A549 (cell line): ENCODE measurements around the gene PCNX3. TPM values are rescaled to one million over a fixed set of nuclear protein-coding genes. Genes with fewer than 3 reads are reported as not detected.

ENCODE experiments used
- ATAC-seq, 2 experiments: fragments of 200-7000 bp in 1 of 2; fragments of >200 bp in 1 of 2; cut with Nextera tagmentation in 1 of 2; cut with Tn5 transposase in 1 of 2; 3 replicates each; pipeline versions ENCODE4 v1.8.0 to v1.9.1; 2018 to 2020; ENCODE audit warnings: mild to moderate bottlenecking in 1 of 2, moderate library complexity in 1 of 2
- CTCF ChIA-PET: fragments of 300-600 bp; sonication (Branson Sonifier 250); formaldehyde crosslinking; extraction: SDS; loops from one replicate; lab custom pipeline; 2021; ENCODE audit warnings: antibody characterized with exemption, inconsistent platforms; lab: Yijun Ruan, JAX
- POLR2A ChIA-PET: fragments of 350-600 bp; formaldehyde crosslinking; extraction: SDS; loops from one replicate; lab custom pipeline; 2021; ENCODE audit warnings: antibody characterized with exemption, inconsistent platforms; lab: Yijun Ruan, JAX
- DNase-seq, 2 experiments: peaks; one replicate each; pipeline versions ENCODE4 v3.0.0 to v3.0.0-alpha.2; 2011 to 2016; ENCODE audit warnings: low read depth in 1 of 2, low spot score in 1 of 2
- FAIRE-seq: peaks from 2 replicates; lab custom pipeline; 2011; peaks lifted over from hg19 to GRCh38; lab: Jason Lieb, UNC
- H3K27ac ChIP-seq, 2 experiments: fragments of >200 bp; sonication (Bioruptor Twin); formaldehyde crosslinking; 3 replicates each; pipeline ENCODE4 v1.5.1; 2016 to 2017
- H3K4me1 ChIP-seq: fragments of >200 bp; sonication (Bioruptor Twin); formaldehyde crosslinking; 3 replicates; pipeline ENCODE4 v1.6.1; 2016
- H3K4me2 ChIP-seq: fragments of >200 bp; sonication (Bioruptor Twin); formaldehyde crosslinking; 3 replicates; pipeline ENCODE4 v1.6.1; 2016
- H3K4me3 ChIP-seq: fragments of >200 bp; sonication (Bioruptor Twin); formaldehyde crosslinking; 3 replicates; pipeline ENCODE4 v1.5.1; 2016
- H3K9me3 ChIP-seq: fragments of >200 bp; sonication (Bioruptor Twin); formaldehyde crosslinking; 3 replicates; pipeline ENCODE4 v1.6.1; 2016
- BHLHE40 ChIP-seq: IDR thresholded peaks from 2 replicates; pipeline ENCODE4 v1.6.1; 2012; ENCODE audit warnings: low read depth, low read length, inconsistent platforms
- CBX2 ChIP-seq: fragments of 200-600 bp; sonication (generic); IDR thresholded peaks from 2 replicates; pipeline ENCODE4 v1.6.1; 2016; ENCODE audit warnings: low read depth, mild to moderate bottlenecking, borderline replicate concordance
- CBX8 ChIP-seq: fragments of 200-600 bp; sonication (generic); IDR thresholded peaks from 2 replicates; pipeline ENCODE4 v1.6.1; 2016
- CHD2 ChIP-seq: fragments of 150-350 bp; IDR thresholded peaks from 2 replicates; pipeline ENCODE4 v1.6.1; 2014; ENCODE audit warnings: low read length; ENCODE audit not compliant: partially characterized antibody
- EHF ChIP-seq: fragments of 250-450 bp; sonication (Bioruptor Pico); IDR thresholded peaks from 2 replicates; pipeline ENCODE4 v1.5.0; 2020; ENCODE audit warnings: mild to moderate bottlenecking
- EHMT2 ChIP-seq: fragments of 200-600 bp; sonication (generic); IDR thresholded peaks from 2 replicates; pipeline ENCODE4 v1.6.1; 2016; ENCODE audit warnings: antibody characterized with exemption, low read depth, mild to moderate bottlenecking, moderate library complexity
- FOSB ChIP-seq: fragments of 250-450 bp; sonication (Bioruptor Pico); IDR thresholded peaks from 2 replicates; pipeline ENCODE4 v1.5.0; 2020; ENCODE audit warnings: mild to moderate bottlenecking, moderate library complexity
- FOSL2 ChIP-seq, 2 experiments: fragments of 450-650 bp in 1 of 2; fragments of >200 bp in 1 of 2; sonication (Bioruptor Twin) in 1 of 2; formaldehyde crosslinking; IDR thresholded peaks; 2 replicates each; pipeline versions ENCODE4 v1.5.0 to v1.6.1; 2016 to 2020; ENCODE audit warnings: mild to moderate bottlenecking in 1 of 2, moderate library complexity in 1 of 2
- HOXB5 ChIP-seq: fragments of 250-450 bp; sonication (Bioruptor Pico); IDR thresholded peaks from 2 replicates; pipeline ENCODE4 v1.5.0; 2020; ENCODE audit warnings: mild to moderate bottlenecking, moderate library complexity
- KDM1A ChIP-seq: fragments of 200-600 bp; sonication (generic); IDR thresholded peaks from 2 replicates; pipeline ENCODE4 v1.6.1; 2016; ENCODE audit warnings: low read depth, mild to moderate bottlenecking
- MYC ChIP-seq: IDR thresholded peaks from 2 replicates; pipeline ENCODE4 v1.6.1; 2012; ENCODE audit warnings: mild to moderate bottlenecking, inconsistent platforms, low read length, improper control_type of control experiment, borderline replicate concordance
- PBX3 ChIP-seq: IDR thresholded peaks from 2 replicates; pipeline ENCODE4 v1.6.1; 2012
- PHF8 ChIP-seq: fragments of 200-600 bp; sonication (generic); IDR thresholded peaks from 2 replicates; pipeline ENCODE4 v1.6.1; 2016; ENCODE audit warnings: low read depth, mild to moderate bottlenecking, antibody characterized with exemption, moderate library complexity, borderline replicate concordance
- POLR2AphosphoS2 ChIP-seq: conservative IDR thresholded peaks from 2 replicates; pipeline ENCODE4 v1.6.1; 2012; ENCODE audit warnings: low read length, improper control_type of control experiment, inconsistent platforms
- RAD21 ChIP-seq, 2 experiments: fragments of >200 bp in 1 of 2; sonication (Bioruptor Twin) in 1 of 2; formaldehyde crosslinking in 1 of 2; IDR thresholded peaks in 1 of 2; conservative IDR thresholded peaks in 1 of 2; 2 replicates in 1 of 2; 3 replicates in 1 of 2; pipeline ENCODE4 v1.6.1; 2012 to 2018; ENCODE audit warnings: inconsistent platforms in 1 of 2
- RCOR1 ChIP-seq: fragments of 150-350 bp; IDR thresholded peaks from 2 replicates; pipeline ENCODE4 v1.6.1; 2014; ENCODE audit warnings: antibody characterized with exemption, low read length, low read depth
- REST ChIP-seq: fragments of 200-600 bp; sonication (generic); IDR thresholded peaks from 2 replicates; pipeline ENCODE4 v1.6.1; 2016; ENCODE audit warnings: antibody characterized with exemption, mild to moderate bottlenecking, moderate library complexity
- RNF2 ChIP-seq: fragments of 200-600 bp; sonication (generic); IDR thresholded peaks from 2 replicates; pipeline ENCODE4 v1.6.1; 2016; ENCODE audit warnings: low read depth, mild to moderate bottlenecking, antibody characterized with exemption, moderate library complexity, borderline replicate concordance
- TP53 ChIP-seq: fragments of 250-450 bp; sonication (Bioruptor Pico); IDR thresholded peaks from 2 replicates; pipeline ENCODE4 v1.5.0; 2021; ENCODE audit warnings: mild to moderate bottlenecking, moderate library complexity
- ZFP36 ChIP-seq: fragments of 450-650 bp; IDR thresholded peaks from 2 replicates; pipeline ENCODE4 v1.6.1; 2014; ENCODE audit warnings: borderline replicate concordance; ENCODE audit not compliant: partially characterized antibody
- WGBS: methylation state at CpG from one replicate; pipeline ENCODE4 v1.1.6; 2017; ENCODE audit errors: missing lambda C conversion rate; 5-methylcytosine and 5-hydroxymethylcytosine counted together
- polyA plus RNA-seq, 4 experiments: library from polyadenylated mRNA; depleted of rRNA in 3 of 4; stranded (reverse); fragments of >200 nt; fragmentation: RNase III in 1 of 4; extraction: RNeasy Plus Mini Kit Qiagen cat#74134 plus additional on column Dnase treatment in 1 of 4; gene quantifications; 2 replicates in 3 of 4; 3 replicates in 1 of 4; pipeline ENCODE4 v1.2.3, GENCODE V29; 2011 to 2017
- TF ChIP-seq, protein P1 (sequence below): IDR thresholded peaks from 2 replicates; pipeline ENCODE4 v1.6.1; 2012; ENCODE audit warnings: low read depth, borderline replicate concordance

Gene PCNX3
- polyA plus RNA-seq, 2 of the 4 experiments (the other 2 are of a cell fraction), result 14.2 to 29.7 TPM

DNA sequence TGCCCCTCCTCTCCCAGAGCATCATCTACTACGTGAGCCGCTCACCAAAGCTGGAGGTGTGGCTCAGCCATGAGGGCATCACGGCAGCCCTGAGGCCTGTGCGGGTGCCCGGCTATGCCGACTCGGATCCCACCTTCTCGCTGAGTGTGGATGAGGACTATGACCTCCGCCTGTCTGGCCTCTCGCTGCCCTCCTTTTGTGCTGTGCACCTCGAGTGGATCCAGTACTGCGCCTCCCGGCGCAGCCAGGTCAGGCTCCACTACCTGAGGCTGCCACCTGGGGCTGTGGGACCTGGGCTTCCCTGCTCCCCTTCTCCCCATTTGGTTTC is 18.5 kb downstream of the PCNX3 start:
- TF ChIP-seq, protein P1, sequence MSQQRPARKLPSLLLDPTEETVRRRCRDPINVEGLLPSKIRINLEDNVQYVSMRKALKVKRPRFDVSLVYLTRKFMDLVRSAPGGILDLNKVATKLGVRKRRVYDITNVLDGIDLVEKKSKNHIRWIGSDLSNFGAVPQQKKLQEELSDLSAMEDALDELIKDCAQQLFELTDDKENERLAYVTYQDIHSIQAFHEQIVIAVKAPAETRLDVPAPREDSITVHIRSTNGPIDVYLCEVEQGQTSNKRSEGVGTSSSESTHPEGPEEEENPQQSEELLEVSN, result no peak
- no peak for TF ChIP-seq FOSL2 (IDR thresholded peaks at IDR 0.05)
- TF ChIP-seq FOSL2 (CRISPR knock-in tag; IDR thresholded peaks at IDR 0.05), result no peak
- no peak for TF ChIP-seq POLR2AphosphoS2
- TF ChIP-seq RAD21 (conservative IDR thresholded peaks at IDR 0.05 in 1 of 2, IDR thresholded peaks at IDR 0.05 in 1 of 2), result no peak
- Histone ChIP-seq H3K27ac (no peak overlapping the region), H3K4me1 (peaks cover 16% of the 10 kb centered on the region), H3K9me3 (no peaks in the 10 kb centered on the region), H3K4me3 (no peak overlapping the region), H3K4me2 (no peak overlapping the region)
- no peak for ATAC-seq
- ChIA-PET POLR2A (no interaction called here), CTCF (interaction anchor here (1.0 to 8.2 kb wide), 3 partner anchors 9 to 250 kb away, joined by 4 to 54 read pairs (median 8); no protein-coding TSS in a partner anchor)
- 90% methylated on average over 14 of the region's 14 CpGs for WGBS
- DNase-seq, result no peak
- FAIRE-seq, result no peak

GRCh38 chr11:65634440-65634839 is 18.9 kb downstream of the PCNX3 start:
- ATAC-seq, result no peak
- H3K4me2 ChIP-seq, result no peak overlapping the region
- POLR2A ChIA-PET, result no interaction called here
- peaks cover 16% of the 10 kb centered on the region for H3K4me1 ChIP-seq
- H3K27ac ChIP-seq, result no peak overlapping the region
- no peak for FAIRE-seq
- H3K9me3 ChIP-seq, result no peaks in the 10 kb centered on the region
- TF ChIP-seq EHMT2, result no peak
- no peak for TF ChIP-seq CHD2
- no peak for TF ChIP-seq CBX2
- TF ChIP-seq PBX3, result no peak
- no peak for TF ChIP-seq KDM1A
- no peak for TF ChIP-seq HOXB5
- no peak for TF ChIP-seq BHLHE40
- TF ChIP-seq PHF8, result no peak
- no peak for TF ChIP-seq RNF2
- TF ChIP-seq, protein P1, result no peak
- no peak for TF ChIP-seq FOSB (CRISPR knock-in tag)
- no peak for TF ChIP-seq EHF
- no peak for TF ChIP-seq MYC
- TF ChIP-seq REST, result no peak
- no peak for TF ChIP-seq TP53
- no peak for TF ChIP-seq CBX8
- TF ChIP-seq ZFP36, result no peak
- TF ChIP-seq RCOR1, result no peak
- no peak for TF ChIP-seq POLR2AphosphoS2
- TF ChIP-seq FOSL2 (IDR thresholded peaks at IDR 0.05), result no peak
- TF ChIP-seq FOSL2 (CRISPR knock-in tag; IDR thresholded peaks at IDR 0.05), result no peak
- TF ChIP-seq, all 56 proteins: peak for 0
- no peak overlapping the region for H3K4me3 ChIP-seq
- CTCF ChIA-PET, result interaction anchor here (8.2 kb wide), 1 partner anchor 9 kb away, joined by 54 read pairs; no protein-coding TSS in a partner anchor
- no peak for DNase-seq
- 96% methylated on average over 7 of the region's 11 CpGs for WGBS
